ENCODE data around the gene EPB41.

- TF ChIP-seq POLR2A (IDR thresholded peaks at IDR 0.05), result no peak
- no peak for TF ChIP-seq CTCF (IDR thresholded peaks at IDR 0.05)
Observed at GRCh38 chr1:29121936-29122681, 207.7 kb downstream of the EPB41 start.

All from esophagus squamous epithelium (tissue), 4 donors.